Hepatocyte (in vitro differentiated cells): ENCODE results near the gene VPS25. TPM values are rescaled to one million over a fixed set of nuclear protein-coding genes. Genes with fewer than 3 reads are reported as not detected.
A peak's percentile ranks its signal among the peaks of the same experiment; 100 is the strongest.

Source experiments
- DNase-seq: peaks from one replicate; pipeline ENCODE4 v3.0.0-alpha.2; 2016; ENCODE audit warnings: low spot score
- H2AFZ ChIP-seq: fragments of 200-600 bp; sonication (generic); 2 replicates; pipeline ENCODE4 v1.6.0; 2016; ENCODE audit warnings: antibody characterized with exemption, mild to moderate bottlenecking
- H3K27ac ChIP-seq: fragments of 200-600 bp; sonication (generic); 2 replicates; pipeline ENCODE4 v1.5.1; 2016; ENCODE audit warnings: mild to moderate bottlenecking
- H3K27me3 ChIP-seq: fragments of 200-600 bp; sonication (generic); 2 replicates; pipeline ENCODE4 v1.6.1; 2016
- H3K36me3 ChIP-seq: fragments of 200-600 bp; sonication (generic); replicated peaks from 2 replicates; pipeline ENCODE4 v1.5.1; 2016; ENCODE audit warnings: low read depth; ENCODE audit not compliant: insufficient read depth
- H3K4me1 ChIP-seq: fragments of 200-600 bp; sonication (generic); 2 replicates; pipeline ENCODE4 v1.5.1; 2016; ENCODE audit warnings: mild to moderate bottlenecking, moderate library complexity; ENCODE audit not compliant: insufficient read depth
- H3K4me2 ChIP-seq: fragments of 200-600 bp; sonication (generic); 2 replicates; pipeline ENCODE4 v1.6.0; 2016
- H3K4me3 ChIP-seq: fragments of 200-600 bp; sonication (generic); 2 replicates; pipeline ENCODE4 v1.5.1; 2016; ENCODE audit warnings: mild to moderate bottlenecking
- H3K79me2 ChIP-seq: fragments of 200-600 bp; sonication (generic); 2 replicates; pipeline ENCODE4 v1.6.0; 2017; ENCODE audit warnings: mild to moderate bottlenecking
- H3K9me2 ChIP-seq: fragments of 200-600 bp; sonication (generic); replicated peaks from 2 replicates; pipeline ENCODE4 v1.6.0; 2017; ENCODE audit warnings: mild to moderate bottlenecking; ENCODE audit not compliant: insufficient read depth
- H3K9me3 ChIP-seq: fragments of 200-600 bp; sonication (generic); 2 replicates; pipeline ENCODE4 v1.5.1; 2016; ENCODE audit warnings: low read depth, mild to moderate bottlenecking
- H4K20me1 ChIP-seq: fragments of 200-600 bp; sonication (generic); 2 replicates; pipeline ENCODE4 v1.6.0; 2016; ENCODE audit warnings: mild to moderate bottlenecking; ENCODE audit not compliant: insufficient read depth, poor library complexity, severe bottlenecking
- CTCF ChIP-seq: fragments of 200-600 bp; sonication (generic); IDR thresholded peaks from 2 replicates; pipeline ENCODE4 v1.5.1; 2016; ENCODE audit warnings: antibody characterized with exemption, mild to moderate bottlenecking; ENCODE audit not compliant: poor library complexity
- EZH2 ChIP-seq: fragments of 200-600 bp; sonication (generic); IDR thresholded peaks from 2 replicates; pipeline ENCODE4 v1.6.1; 2016; ENCODE audit warnings: antibody characterized with exemption, mild to moderate bottlenecking, borderline replicate concordance
- EZH2phosphoT487 ChIP-seq: fragments of 200-600 bp; sonication (generic); IDR thresholded peaks from one replicate; pipeline ENCODE4 v1.6.1; 2018; ENCODE audit warnings: antibody characterized with exemption, mild to moderate bottlenecking, low read depth, moderate library complexity; ENCODE audit not compliant: unreplicated experiment, severe bottlenecking
- WGBS: methylation state at CpG from one replicate; pipeline ENCODE4 v1.1.6; 2016; ENCODE audit warnings: low lambda C conversion rate; ENCODE audit errors: missing lambda C conversion rate; 5-methylcytosine and 5-hydroxymethylcytosine counted together
- polyA plus RNA-seq: library from polyadenylated mRNA; unstranded; fragments of >200 nt; fragmentation: Nextera tagmentation; extraction: Ambion mirVana; gene quantifications from 2 replicates; pipeline ENCODE4 v1.2.1, GENCODE V29; 2016
- total RNA-seq: library from RNA; depleted of rRNA; stranded (reverse); fragments of >200 nt; gene quantifications from 2 replicates; pipeline ENCODE4 v1.2.3, GENCODE V29; 2014

Gene VPS25
- total and polyA plus RNA-seq, 2 experiments from 2014 or later: 89.9 to 121 TPM

DNA sequence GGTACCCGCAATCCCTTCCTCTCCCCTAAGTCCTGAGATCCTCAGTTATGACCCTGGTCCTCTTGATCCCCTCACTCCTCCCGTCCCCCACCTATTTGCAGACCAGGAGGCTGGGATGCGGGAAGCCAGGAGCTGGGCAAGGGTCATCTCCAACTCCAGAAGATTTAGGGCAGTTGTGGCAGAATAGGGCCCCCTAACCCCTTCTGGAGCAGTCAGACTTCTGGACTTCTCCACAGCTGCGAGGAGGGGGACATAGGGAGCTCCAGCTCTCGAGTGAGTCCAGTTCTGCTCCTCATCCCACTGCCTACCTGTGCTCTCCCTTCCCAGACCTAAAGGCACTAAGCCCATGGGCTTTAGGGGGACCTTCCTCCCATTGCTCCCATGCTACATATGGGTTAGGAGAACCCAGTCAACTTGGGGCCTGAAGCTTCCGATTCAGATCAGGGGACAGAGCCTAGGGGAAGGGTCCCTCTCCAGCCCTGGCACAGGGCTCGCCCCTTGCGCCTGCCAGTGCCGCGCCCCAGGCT lies 8.5 kb downstream of the VPS25 start:
- H2AFZ ChIP-seq: no peak overlapping the region
- WGBS: 88% methylated on average over 10 of the region's 10 CpGs
- H3K36me3 ChIP-seq: no peaks in the 10 kb centered on the region
- H3K27me3 ChIP-seq: peaks cover 11% of the 10 kb centered on the region
- H3K27ac ChIP-seq: no peak overlapping the region
- H3K4me1 ChIP-seq: peaks cover 17% of the 10 kb centered on the region
- no peak overlapping the region for H3K4me3 ChIP-seq
- TF ChIP-seq CTCF: no peak
- no peak for TF ChIP-seq EZH2
- TF ChIP-seq EZH2phosphoT487: no peak
- peak overlapping the region; percentile 99 for H3K4me2 ChIP-seq
- H3K79me2 ChIP-seq: no peaks in the 10 kb centered on the region
- no peaks in the 10 kb centered on the region for H3K9me2 ChIP-seq
- H3K9me3 ChIP-seq: no peaks in the 10 kb centered on the region
- no peak for DNase-seq
- H4K20me1 ChIP-seq: no peaks in the 10 kb centered on the region

GRCh38 chr17:42782166-42783061 lies 9.2 kb downstream of the VPS25 start:
- Histone ChIP-seq H3K27ac (no peak overlapping the region), H3K4me2 (peak overlapping the region; percentile 99), H3K79me2 (no peaks in the 10 kb centered on the region), H3K4me3 (no peak overlapping the region), H4K20me1 (no peaks in the 10 kb centered on the region), H3K36me3 (no peaks in the 10 kb centered on the region), H2AFZ (no peak overlapping the region), H3K4me1 (peaks cover 17% of the 10 kb centered on the region), H3K9me3 (no peaks in the 10 kb centered on the region), H3K9me2 (no peaks in the 10 kb centered on the region), H3K27me3 (peaks cover 11% of the 10 kb centered on the region)
- DNase-seq: no peak
- TF ChIP-seq EZH2phosphoT487: no peak
- TF ChIP-seq CTCF: no peak
- TF ChIP-seq EZH2: no peak
- 87% methylated on average over 25 of the region's 29 CpGs for WGBS

GRCh38 chr17:42783062-42783790 lies 10.0 kb downstream of the VPS25 start:
- DNase-seq: no peak
- 58% methylated on average over 9 of the region's 9 CpGs for WGBS
- TF ChIP-seq CTCF: no peak
- TF ChIP-seq EZH2: no peak
- TF ChIP-seq EZH2phosphoT487: no peak
- no peaks in the 10 kb centered on the region for H3K36me3 ChIP-seq
- peaks cover 11% of the 10 kb centered on the region for H3K27me3 ChIP-seq
- no peak overlapping the region for H3K27ac ChIP-seq
- H3K4me2 ChIP-seq: no peak overlapping the region
- H3K4me3 ChIP-seq: no peak overlapping the region
- no peak overlapping the region for H2AFZ ChIP-seq
- H4K20me1 ChIP-seq: no peaks in the 10 kb centered on the region
- H3K4me1 ChIP-seq: peaks cover 17% of the 10 kb centered on the region
- H3K79me2 ChIP-seq: no peaks in the 10 kb centered on the region
- no peaks in the 10 kb centered on the region for H3K9me3 ChIP-seq
- H3K9me2 ChIP-seq: no peaks in the 10 kb centered on the region
